Hematopoietic multipotent progenitor cell treated with erythropoietin and hydrocortisone succinate and interleukin-3 and kit ligand, for 4 days (in vitro differentiated cells): ENCODE data around the gene WDR64.

Experiments
- DNase-seq: peaks from one replicate; pipeline ENCODE4 v3.0.0-alpha.2; 2015

Gene WDR64

DNA sequence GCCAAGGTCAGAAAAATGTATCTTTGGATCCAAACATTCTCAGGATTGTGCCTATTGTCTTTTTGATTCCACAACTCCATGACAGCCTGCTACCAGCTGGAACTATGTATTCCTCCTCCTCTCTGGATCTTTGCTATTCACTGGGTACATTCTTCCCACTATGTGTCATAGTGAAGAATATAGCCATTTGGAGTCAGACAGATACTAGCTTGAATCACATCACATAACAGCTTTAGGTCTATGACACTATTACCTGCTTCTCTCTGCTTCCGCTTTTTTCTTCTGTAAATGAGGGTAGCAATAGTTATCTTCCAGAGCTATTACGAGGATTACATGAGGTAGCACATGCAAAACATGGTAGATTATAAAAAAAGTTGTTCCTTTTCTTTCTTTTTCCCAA, 190.5 kb downstream of the WDR64 start:
- no peak for DNase-seq

DNA sequence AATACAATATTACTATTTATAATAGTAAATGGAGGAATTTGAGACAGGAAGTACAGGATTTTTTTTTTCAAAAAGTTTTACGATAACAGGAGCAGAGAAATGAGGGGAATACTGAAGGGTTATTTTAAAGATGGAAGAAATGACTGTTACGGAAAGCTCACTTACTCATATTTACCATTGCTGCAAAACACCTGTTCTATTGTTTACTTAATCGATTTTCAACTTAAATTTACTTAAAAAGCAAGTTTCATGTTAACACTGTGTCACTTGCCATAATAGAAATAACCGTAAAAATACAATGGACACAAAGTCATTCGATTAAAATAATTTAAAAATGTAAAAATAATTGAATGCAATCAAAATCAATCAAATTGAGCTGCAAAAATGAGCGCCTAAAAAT, 192.5 kb downstream of the WDR64 start:
- no peak for DNase-seq

DNA sequence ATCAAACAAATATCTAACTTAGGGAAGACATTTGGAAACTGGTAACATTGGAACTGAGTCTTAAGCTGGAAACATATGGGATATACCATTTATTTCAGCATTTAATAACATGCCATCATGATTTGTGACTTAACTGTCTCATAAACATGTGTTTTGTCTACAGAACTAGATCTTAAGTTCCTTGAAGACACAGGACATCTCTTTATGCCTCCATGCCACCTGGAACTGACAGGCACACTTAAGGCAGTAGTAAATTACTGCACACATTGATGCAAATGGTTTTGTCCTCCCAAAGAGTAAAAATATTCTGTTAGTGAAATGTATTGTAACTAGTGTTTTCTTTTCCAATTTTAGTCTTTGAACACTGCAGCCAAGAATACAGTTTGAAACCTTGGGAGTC, 194.3 kb downstream of the WDR64 start:
- DNase-seq: no peak

DNA sequence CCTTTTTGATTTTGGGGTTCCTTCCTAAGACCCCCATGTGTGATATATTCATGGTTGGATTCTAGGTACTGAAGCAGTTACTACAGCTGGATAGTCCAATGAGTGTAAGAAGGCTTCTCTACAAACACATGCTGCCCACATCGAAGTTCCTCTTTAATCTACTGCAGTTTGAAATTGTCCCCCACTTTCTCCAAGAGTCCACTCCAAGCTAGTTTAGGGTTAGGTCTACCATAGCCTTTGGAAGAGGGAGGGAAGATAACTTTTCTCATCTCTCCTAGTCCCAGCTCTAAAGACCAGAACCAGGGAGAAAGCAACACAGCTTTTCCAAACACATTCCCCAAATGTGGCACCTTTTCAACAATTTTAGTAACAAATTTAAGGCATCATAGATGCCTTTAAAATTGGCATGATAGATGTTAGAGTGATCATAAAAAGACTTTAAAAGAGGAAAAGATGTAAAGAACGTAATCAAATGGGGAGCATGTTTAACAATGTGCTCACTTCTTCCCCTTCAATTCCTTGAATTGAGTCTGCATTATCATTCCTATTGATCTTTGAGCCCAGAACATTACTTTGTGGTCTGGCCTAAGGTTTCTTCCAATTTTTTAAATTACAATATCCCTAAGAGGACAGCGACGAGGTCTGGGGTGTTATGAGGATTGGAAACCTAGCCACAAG, 194.9 kb downstream of the WDR64 start:
- DNase-seq: peak; percentile 62

DNA sequence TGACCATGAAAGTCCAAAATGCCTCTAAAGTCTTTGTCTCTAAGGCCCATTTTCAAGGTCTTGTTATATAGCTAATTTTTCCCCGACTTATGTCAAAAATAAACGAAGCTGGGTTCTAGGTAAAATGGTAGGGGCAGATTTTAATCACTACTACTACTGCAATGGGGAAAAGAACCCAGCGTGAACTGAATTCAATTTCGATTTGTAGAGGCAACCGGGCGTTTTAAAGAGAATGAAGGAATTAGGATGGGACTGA, 195.4 kb downstream of the WDR64 start:
- no peak for DNase-seq

DNA sequence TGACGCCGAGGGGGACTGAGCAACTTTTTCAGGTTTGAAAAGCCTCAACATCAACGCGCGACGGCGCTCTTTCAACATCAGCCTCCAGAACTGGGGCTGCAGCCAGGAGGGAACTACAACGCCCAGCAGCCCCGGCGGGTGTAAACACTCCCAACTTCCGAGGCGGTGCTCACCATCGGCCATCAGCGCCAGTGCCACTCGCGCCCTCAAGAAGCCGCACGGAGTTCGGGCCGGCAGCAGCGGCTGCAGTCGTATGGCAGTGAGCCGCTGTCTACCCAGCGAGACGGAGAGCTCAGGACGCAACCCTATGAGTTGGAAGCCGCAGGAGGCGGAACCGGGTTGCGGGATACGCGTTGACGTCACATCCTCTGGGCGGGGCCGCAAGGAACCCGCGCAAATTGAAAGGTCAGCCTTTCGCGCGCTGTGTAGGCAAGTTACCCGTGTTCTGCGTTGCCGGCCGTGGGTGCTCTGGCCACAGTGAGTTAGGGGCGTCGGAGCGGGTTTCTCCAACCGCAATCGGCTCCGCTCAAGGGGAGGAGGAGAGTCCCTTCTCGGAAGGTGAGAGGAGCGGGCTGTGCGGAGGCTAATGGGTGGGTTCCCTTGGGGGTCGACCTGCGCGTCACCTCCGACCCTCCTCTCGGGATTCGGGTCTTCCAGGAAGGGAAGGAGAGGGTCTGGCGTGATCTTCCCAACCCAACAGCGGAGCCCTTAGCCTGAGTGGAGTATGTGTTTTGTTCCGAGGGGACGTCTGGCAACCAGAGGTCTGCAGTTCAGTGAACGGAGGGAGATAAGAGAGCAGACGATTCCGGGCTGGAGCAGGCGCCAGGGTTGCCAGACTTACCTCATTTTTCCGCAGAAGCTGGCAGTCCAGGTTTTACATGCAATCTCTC, 196.0 kb downstream of the WDR64 start, which contains the start of gene EXO1:
Gene EXO1, plus strand, starts transcription at position 409 of the 890 bp plus-strand sequence. CDS start 2,222 bp downstream, outside the sequence.
- DNase-seq: peak; percentile 98

DNA sequence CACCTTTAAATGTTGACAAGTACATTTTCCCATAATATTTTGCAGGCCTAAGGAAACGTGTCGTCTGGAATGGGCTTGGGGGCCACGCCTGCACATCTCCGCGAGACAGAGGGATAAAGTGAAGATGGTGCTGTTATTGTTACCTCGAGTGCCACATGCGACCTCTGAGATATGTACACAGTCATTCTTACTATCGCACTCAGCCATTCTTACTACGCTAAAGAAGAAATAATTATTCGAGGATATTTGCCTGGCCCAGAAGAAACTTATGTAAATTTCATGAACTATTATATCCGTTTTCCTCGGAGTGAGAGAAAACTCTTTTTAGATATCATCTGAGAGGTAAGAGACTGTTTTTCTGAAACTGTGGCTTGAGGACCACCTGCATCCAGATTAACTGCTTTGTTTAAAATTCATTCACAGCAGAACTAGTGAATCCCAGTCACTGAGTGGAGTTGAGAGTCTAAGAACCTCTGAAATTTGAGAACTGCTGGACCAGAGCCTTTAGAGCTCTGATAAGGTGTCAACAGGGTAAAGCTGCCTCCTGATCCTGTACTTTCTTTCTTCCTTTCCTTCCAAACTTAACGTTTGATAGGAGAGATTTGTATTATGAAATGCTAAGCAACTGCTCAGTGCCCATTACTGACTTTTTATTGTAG, 196.7 kb downstream of the WDR64 start:
- peak; percentile 12 for DNase-seq

DNA sequence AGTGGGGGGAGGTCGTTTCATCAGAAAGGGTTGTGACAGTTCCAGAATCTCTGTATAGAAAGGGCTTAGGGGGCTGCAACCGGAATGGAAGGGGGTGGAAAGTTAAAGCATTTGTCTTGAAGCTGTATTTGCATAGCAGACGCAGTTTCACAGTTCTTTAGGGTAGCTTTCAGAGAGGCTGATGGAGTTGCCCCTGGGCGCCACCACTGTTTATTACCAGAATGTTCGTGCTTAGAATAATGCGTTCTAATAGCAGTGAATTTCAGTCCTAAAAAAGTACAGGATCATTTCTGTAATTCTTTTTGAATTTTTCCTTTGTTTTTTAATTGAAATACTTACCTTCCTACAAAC, 197.2 kb downstream of the WDR64 start:
- peak; percentile 12 for DNase-seq
